Cardiac muscle cell (in vitro differentiated cells and primary cell): ENCODE results near the gene IARS2. TPM values are rescaled to one million over a fixed set of nuclear protein-coding genes. Genes with fewer than 3 reads are reported as not detected.
A peak's percentile ranks its signal among the peaks of the same experiment; 100 is the strongest.

ENCODE experiments used
- DNase-seq, 2 donors: peaks; one replicate each; pipeline versions ENCODE4 v3.0.0 to v3.0.0-alpha.2; 2010 to 2017; ENCODE audit warnings: low read depth in 1 of 2, low spot score in 1 of 2
- H3K27ac ChIP-seq: fragments of 200-600 bp; sonication (generic); 2 replicates; pipeline ENCODE4 v1.5.1; 2016
- H3K27me3 ChIP-seq: fragments of 200-600 bp; sonication (generic); 2 replicates; pipeline ENCODE4 v1.6.0; 2016; ENCODE audit warnings: control low read depth
- H3K36me3 ChIP-seq: fragments of 200-600 bp; sonication (generic); 2 replicates; pipeline ENCODE4 v1.5.1; 2016; ENCODE audit warnings: control low read depth
- H3K4me1 ChIP-seq: fragments of 200-600 bp; sonication (generic); 2 replicates; pipeline ENCODE4 v1.8.1; 2017; ENCODE audit warnings: low read depth, mild to moderate bottlenecking, mixed run types
- H3K4me3 ChIP-seq: fragments of 200-600 bp; sonication (generic); 2 replicates; pipeline ENCODE4 v1.5.1; 2016; ENCODE audit warnings: mild to moderate bottlenecking
- H3K9me3 ChIP-seq: fragments of 200-600 bp; sonication (generic); 2 replicates; pipeline ENCODE4 v1.5.1; 2017; ENCODE audit warnings: low read depth, mild to moderate bottlenecking, control low read depth
- polyA plus RNA-seq: library from polyadenylated mRNA; unstranded; fragments of >200 nt; fragmentation: Nextera tagmentation; extraction: Ambion mirVana; gene quantifications from 2 replicates; pipeline ENCODE4 v1.2.1, GENCODE V29; 2016
- total RNA-seq: library from RNA; depleted of rRNA; stranded (reverse); fragments of >200 nt; gene quantifications from 2 replicates; pipeline ENCODE4 v1.2.3, GENCODE V29; 2016
- TF ChIP-seq, protein P1 (sequence below): IDR thresholded peaks from 2 replicates; pipeline ENCODE4 v1.5.1; 2012; ENCODE audit warnings: low read depth, mild to moderate bottlenecking, low read length

Gene IARS2
- total and polyA plus RNA-seq, 2 experiments from 2014 or later, result 71.7 to 91.4 TPM

DNA sequence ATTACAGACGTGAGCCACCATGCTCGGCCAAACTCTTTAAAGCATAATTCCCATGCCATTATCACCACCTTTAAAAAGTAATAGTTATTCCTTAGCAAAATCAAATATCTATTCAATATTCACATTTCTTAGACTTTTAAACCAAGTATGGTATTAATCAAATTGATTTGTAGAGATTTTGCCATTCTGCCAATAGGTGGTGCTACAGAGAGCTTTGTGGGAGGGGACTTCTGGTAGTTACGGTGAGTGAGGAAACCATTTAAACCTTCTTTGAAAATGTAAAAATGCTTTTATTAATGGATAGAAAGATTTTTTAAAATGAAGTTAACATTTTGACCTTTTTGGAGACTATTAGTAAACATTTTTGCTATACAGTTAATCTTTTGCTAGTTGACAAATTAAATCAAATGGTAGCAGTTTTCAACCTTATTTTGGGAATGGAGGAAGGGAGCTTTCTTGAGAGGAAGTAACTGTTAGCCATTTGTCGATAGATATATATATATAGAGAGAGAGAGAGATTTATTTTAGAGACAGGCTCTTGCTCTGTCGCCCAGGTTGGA lies 19.3 kb downstream of the IARS2 start:
- Histone ChIP-seq H3K36me3 (peaks cover 58% of the 10 kb centered on the region), H3K9me3 (no peaks in the 10 kb centered on the region), H3K4me1 (no peaks in the 10 kb centered on the region), H3K4me3 (no peak overlapping the region), H3K27ac (no peak overlapping the region), H3K27me3 (no peaks in the 10 kb centered on the region)
- peak; percentile 30 to 36 for DNase-seq
- TF ChIP-seq, protein P1, sequence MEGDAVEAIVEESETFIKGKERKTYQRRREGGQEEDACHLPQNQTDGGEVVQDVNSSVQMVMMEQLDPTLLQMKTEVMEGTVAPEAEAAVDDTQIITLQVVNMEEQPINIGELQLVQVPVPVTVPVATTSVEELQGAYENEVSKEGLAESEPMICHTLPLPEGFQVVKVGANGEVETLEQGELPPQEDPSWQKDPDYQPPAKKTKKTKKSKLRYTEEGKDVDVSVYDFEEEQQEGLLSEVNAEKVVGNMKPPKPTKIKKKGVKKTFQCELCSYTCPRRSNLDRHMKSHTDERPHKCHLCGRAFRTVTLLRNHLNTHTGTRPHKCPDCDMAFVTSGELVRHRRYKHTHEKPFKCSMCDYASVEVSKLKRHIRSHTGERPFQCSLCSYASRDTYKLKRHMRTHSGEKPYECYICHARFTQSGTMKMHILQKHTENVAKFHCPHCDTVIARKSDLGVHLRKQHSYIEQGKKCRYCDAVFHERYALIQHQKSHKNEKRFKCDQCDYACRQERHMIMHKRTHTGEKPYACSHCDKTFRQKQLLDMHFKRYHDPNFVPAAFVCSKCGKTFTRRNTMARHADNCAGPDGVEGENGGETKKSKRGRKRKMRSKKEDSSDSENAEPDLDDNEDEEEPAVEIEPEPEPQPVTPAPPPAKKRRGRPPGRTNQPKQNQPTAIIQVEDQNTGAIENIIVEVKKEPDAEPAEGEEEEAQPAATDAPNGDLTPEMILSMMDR, result peak; percentile 40

DNA sequence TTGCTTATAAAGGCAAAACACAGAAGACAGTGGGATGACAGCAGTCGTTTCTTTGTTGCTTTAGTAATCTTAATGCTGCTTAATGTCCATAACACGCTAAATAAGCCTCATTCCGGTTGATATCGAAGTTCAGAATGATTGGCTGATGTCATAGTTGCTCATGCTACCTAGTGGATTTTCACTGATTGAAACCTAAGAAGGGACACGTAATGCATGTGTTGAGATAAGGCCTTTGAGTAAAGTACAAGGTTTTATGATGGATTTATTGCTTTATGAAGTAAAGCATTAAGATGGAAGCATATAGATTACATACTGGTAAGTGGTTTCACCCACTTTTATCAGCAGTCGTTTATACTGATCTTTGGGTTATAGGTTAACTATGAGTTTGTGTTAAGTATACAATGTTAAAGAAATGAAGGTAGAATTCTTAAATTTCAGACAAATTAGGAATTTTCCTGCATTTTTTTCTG lies 25.1 kb downstream of the IARS2 start:
- TF ChIP-seq, protein P1, result no peak
- no peak for DNase-seq
- H3K36me3 ChIP-seq, result peaks cover 35% of the 10 kb centered on the region
- H3K27ac ChIP-seq, result no peak overlapping the region
- H3K4me1 ChIP-seq, result no peaks in the 10 kb centered on the region
- H3K9me3 ChIP-seq, result no peaks in the 10 kb centered on the region
- H3K27me3 ChIP-seq, result no peaks in the 10 kb centered on the region
- H3K4me3 ChIP-seq, result no peak overlapping the region

DNA sequence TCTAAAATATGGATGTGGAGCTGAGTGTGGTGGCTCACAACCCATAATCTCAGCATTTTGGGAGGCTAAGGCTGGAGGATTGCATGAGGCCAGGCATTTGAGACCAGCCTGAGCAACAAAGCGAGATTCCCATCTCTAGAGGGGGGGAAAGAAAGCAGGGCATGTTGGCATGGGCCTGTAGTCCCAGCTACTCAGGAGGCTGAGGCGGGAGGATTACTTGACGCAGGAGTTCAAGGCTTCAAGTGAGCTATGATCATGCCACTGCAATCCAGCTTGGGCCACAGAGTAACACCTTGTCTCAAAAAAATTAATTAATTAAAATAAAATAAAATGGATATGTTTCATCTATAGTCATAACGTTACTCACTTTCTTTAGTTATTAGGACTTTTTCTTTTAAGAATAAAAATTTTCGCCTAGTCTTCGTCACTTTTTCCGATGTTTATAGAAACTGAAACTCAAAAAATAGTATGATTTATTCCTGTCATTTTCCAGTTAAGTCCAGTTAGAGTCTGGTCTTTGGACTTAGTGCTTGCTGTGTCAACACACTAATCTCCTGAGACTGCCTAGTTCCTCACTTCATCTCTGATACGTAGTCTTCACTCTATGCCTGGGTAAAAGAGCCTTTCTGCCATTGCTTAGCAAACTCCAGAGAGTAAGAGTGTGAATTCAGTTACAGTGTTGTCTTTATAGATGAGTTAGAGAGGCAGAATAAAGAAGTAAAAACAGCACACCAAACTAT lies 28.0 kb downstream of the IARS2 start:
- H3K9me3 ChIP-seq, result no peaks in the 10 kb centered on the region
- H3K36me3 ChIP-seq, result peaks cover 17% of the 10 kb centered on the region
- DNase-seq, result no peak
- no peaks in the 10 kb centered on the region for H3K27me3 ChIP-seq
- H3K4me3 ChIP-seq, result no peak overlapping the region
- peaks cover 7% of the 10 kb centered on the region for H3K4me1 ChIP-seq
- TF ChIP-seq, protein P1, result no peak
- no peak overlapping the region for H3K27ac ChIP-seq

DNA sequence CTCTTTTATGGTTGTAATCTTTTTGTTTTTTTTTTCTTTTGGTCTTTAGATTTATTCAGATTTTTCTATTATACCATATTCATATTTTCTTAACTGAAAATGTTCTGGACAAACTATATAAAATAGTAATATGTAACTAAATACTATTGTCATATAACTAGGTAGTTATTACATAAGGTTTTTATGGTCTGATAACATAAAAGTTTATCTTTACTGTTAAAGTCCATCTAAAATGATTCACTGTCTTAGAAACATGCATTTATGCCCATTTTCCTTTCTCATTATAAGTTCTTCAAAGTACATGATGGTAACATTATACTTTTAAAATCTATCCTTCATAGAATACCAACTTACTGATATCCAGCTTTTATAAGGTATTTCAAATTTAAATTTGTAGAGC lies 29.1 kb downstream of the IARS2 start:
- no peak for DNase-seq
- Histone ChIP-seq H3K4me1 (peaks cover 7% of the 10 kb centered on the region), H3K9me3 (no peaks in the 10 kb centered on the region), H3K36me3 (peaks cover 11% of the 10 kb centered on the region), H3K27me3 (no peaks in the 10 kb centered on the region), H3K27ac (no peak overlapping the region), H3K4me3 (no peak overlapping the region)
- TF ChIP-seq, protein P1, result no peak

DNA sequence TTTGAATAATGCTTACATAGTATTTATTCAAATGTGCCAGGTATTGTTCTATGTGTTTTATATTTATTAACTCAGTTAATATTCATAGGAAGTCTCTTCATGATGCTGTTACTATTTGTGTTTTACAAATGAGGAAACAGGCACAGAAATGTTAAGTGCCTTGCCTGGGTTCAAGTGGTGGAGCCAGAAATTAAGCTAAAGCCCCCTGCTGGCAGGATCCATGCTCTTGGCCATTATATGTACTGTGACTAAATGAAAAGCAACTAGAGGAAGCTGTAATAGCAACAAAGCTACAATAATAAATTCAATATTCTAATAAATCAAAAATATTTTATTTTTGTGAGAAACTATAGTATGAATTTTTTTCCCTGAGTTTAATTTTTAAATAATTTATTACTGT lies 30.0 kb downstream of the IARS2 start:
- Histone ChIP-seq H3K4me3 (no peak overlapping the region), H3K36me3 (peaks cover 9% of the 10 kb centered on the region), H3K9me3 (no peaks in the 10 kb centered on the region), H3K27ac (no peak overlapping the region), H3K4me1 (peaks cover 7% of the 10 kb centered on the region), H3K27me3 (no peaks in the 10 kb centered on the region)
- TF ChIP-seq, protein P1, result peak; percentile 44
- peak in 1 of 2 donors; percentile 14 for DNase-seq
